OCI-LY1 (cell line): ENCODE measurements around the gene INPP4A.

Experiments
- H2AFZ ChIP-seq: fragments of 200-600 bp; sonication (generic), shearing (Covaris generic); 2 replicates; pipeline ENCODE4 v1.6.0; 2014; ENCODE audit warnings: antibody characterized with exemption, mild to moderate bottlenecking, low read length
- H3F3A ChIP-seq: fragments of 200-600 bp; sonication (generic), shearing (Covaris generic); 2 replicates; pipeline ENCODE4 v1.6.0; 2014; ENCODE audit warnings: mild to moderate bottlenecking, antibody characterized with exemption, low read length, moderate library complexity; ENCODE audit not compliant: insufficient read depth
- H3K27ac ChIP-seq: fragments of 200-600 bp; sonication (generic); 2 replicates; pipeline ENCODE4 v1.5.1; 2014; ENCODE audit warnings: low read length, mixed run types, mild to moderate bottlenecking, low read depth; ENCODE audit not compliant: poor library complexity, severe bottlenecking
- H3K27me3 ChIP-seq: fragments of 200-600 bp; sonication (generic); 2 replicates; pipeline ENCODE4 v1.6.0; 2014; ENCODE audit warnings: antibody characterized with exemption, mild to moderate bottlenecking, low read length, moderate library complexity; ENCODE audit not compliant: insufficient read depth
- H3K36me3 ChIP-seq: fragments of 200-600 bp; sonication (generic); 2 replicates; pipeline ENCODE4 v1.6.1; 2014; ENCODE audit warnings: mild to moderate bottlenecking, antibody characterized with exemption, low read length, moderate library complexity, mixed read lengths; ENCODE audit not compliant: insufficient read depth
- H3K4me1 ChIP-seq: fragments of 200-600 bp; sonication (generic); 2 replicates; pipeline ENCODE4 v1.5.1; 2014; ENCODE audit warnings: mild to moderate bottlenecking, low read length, moderate library complexity; ENCODE audit not compliant: insufficient read depth, severe bottlenecking
- H3K4me2 ChIP-seq: fragments of 200-600 bp; sonication (generic), shearing (Covaris generic); 2 replicates; pipeline ENCODE4 v1.6.1; 2014; ENCODE audit warnings: low read length
- H3K4me3 ChIP-seq: fragments of 200-600 bp; sonication (generic); 2 replicates; pipeline ENCODE4 v1.5.1; 2014; ENCODE audit warnings: low read length, low read depth, mild to moderate bottlenecking, mixed read lengths; ENCODE audit not compliant: poor library complexity, severe bottlenecking
- H3K79me2 ChIP-seq: fragments of 200-600 bp; shearing (Covaris generic); 2 replicates; pipeline ENCODE4 v1.6.1; 2016; ENCODE audit warnings: mixed run types, low read length, mixed read lengths; ENCODE audit not compliant: insufficient read depth
- H3K9ac ChIP-seq: fragments of 200-600 bp; sonication (generic), shearing (Covaris generic); 2 replicates; pipeline ENCODE4 v1.6.1; 2014; ENCODE audit warnings: mild to moderate bottlenecking, low read length, mixed read lengths
- H3K9me2 ChIP-seq: fragments of 200-600 bp; sonication (generic), shearing (Covaris generic); 2 replicates; pipeline ENCODE4 v1.6.1; 2014; ENCODE audit warnings: low read depth, mild to moderate bottlenecking, low read length, mixed read lengths
- H3K9me3 ChIP-seq: fragments of 200-600 bp; shearing (Covaris generic); 2 replicates; pipeline ENCODE4 v1.6.1; 2014; ENCODE audit warnings: low read length, mixed read lengths
- H4K20me1 ChIP-seq: fragments of 200-600 bp; sonication (generic), shearing (Covaris generic); 2 replicates; pipeline ENCODE4 v1.6.0; 2016; ENCODE audit warnings: mild to moderate bottlenecking, low read length; ENCODE audit not compliant: insufficient read depth
- EZH2 ChIP-seq: fragments of 200-600 bp; sonication (generic), shearing (Covaris generic); IDR thresholded peaks from 2 replicates; pipeline ENCODE4 v1.8.0; 2017; ENCODE audit warnings: borderline replicate concordance, mixed run types, mild to moderate bottlenecking, antibody characterized with exemption, low read length, moderate library complexity, mixed read lengths
- TF ChIP-seq, protein P1 (sequence below): fragments of 200-600 bp; sonication (generic), shearing (Covaris generic); IDR thresholded peaks from 2 replicates; pipeline ENCODE4 v1.5.1; 2017; ENCODE audit warnings: mild to moderate bottlenecking, antibody characterized with exemption, low read length, moderate library complexity, mixed read lengths

The INPP4A gene

DNA sequence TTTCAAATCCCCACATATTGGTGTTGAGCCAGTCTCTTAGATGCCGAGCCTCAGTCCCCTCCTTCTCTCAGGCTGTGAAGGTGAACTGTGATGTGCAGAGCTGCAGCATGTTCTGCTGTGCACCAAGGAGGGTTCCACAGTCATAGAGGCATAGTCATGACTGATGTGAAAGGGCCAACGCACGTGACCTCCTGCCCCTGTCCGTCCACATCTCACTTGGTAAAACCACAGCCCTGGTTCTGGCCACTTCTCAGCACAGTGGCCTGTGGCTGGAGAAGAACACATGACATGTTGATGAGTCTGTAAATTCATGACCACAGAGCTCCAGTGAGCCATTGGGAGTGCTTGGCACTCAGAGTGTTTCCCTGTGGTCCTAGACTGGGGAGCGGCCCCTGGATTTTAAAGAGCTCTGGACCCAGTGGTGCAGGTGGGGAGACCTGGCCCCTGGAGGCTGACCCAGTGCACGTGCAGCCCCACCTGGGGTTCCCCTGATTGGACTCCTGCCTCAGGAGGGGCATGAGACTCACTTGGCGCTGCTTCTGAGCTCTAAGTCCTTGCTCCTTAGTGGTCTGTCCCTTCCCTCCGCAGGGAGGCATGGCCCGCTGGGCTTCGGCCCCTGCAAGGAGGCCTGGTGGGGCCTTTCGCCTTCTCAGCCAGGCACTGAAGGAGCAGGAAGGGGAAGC is 25.3 kb downstream of the INPP4A start:
- H3K4me2 ChIP-seq: no peak overlapping the region
- no peaks in the 10 kb centered on the region for H4K20me1 ChIP-seq
- no peak overlapping the region for H3K9ac ChIP-seq
- no peaks in the 10 kb centered on the region for H3K9me3 ChIP-seq
- H3K4me3 ChIP-seq: no peak overlapping the region
- no peak overlapping the region for H2AFZ ChIP-seq
- H3F3A ChIP-seq: no peaks in the 10 kb centered on the region
- H3K9me2 ChIP-seq: no peaks in the 10 kb centered on the region
- no peaks in the 10 kb centered on the region for H3K79me2 ChIP-seq
- peaks cover 14% of the 10 kb centered on the region for H3K4me1 ChIP-seq
- H3K36me3 ChIP-seq: no peaks in the 10 kb centered on the region
- no peaks in the 10 kb centered on the region for H3K27me3 ChIP-seq
- TF ChIP-seq EZH2: no peak
- TF ChIP-seq, protein P1, sequence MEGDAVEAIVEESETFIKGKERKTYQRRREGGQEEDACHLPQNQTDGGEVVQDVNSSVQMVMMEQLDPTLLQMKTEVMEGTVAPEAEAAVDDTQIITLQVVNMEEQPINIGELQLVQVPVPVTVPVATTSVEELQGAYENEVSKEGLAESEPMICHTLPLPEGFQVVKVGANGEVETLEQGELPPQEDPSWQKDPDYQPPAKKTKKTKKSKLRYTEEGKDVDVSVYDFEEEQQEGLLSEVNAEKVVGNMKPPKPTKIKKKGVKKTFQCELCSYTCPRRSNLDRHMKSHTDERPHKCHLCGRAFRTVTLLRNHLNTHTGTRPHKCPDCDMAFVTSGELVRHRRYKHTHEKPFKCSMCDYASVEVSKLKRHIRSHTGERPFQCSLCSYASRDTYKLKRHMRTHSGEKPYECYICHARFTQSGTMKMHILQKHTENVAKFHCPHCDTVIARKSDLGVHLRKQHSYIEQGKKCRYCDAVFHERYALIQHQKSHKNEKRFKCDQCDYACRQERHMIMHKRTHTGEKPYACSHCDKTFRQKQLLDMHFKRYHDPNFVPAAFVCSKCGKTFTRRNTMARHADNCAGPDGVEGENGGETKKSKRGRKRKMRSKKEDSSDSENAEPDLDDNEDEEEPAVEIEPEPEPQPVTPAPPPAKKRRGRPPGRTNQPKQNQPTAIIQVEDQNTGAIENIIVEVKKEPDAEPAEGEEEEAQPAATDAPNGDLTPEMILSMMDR: no peak
- H3K27ac ChIP-seq: no peak overlapping the region

GRCh38 chr2:98470851-98471255 is 26.2 kb downstream of the INPP4A start:
- H4K20me1 ChIP-seq: no peaks in the 10 kb centered on the region
- H3K9ac ChIP-seq: no peak overlapping the region
- no peaks in the 10 kb centered on the region for H3K36me3 ChIP-seq
- H3K4me2 ChIP-seq: no peak overlapping the region
- no peaks in the 10 kb centered on the region for H3K9me2 ChIP-seq
- no peaks in the 10 kb centered on the region for H3K27me3 ChIP-seq
- H2AFZ ChIP-seq: no peak overlapping the region
- no peak overlapping the region for H3K27ac ChIP-seq
- no peak overlapping the region for H3K4me3 ChIP-seq
- no peaks in the 10 kb centered on the region for H3K79me2 ChIP-seq
- TF ChIP-seq, protein P1: no peak
- TF ChIP-seq EZH2: no peak
- H3K4me1 ChIP-seq: peaks cover 6% of the 10 kb centered on the region
- H3F3A ChIP-seq: no peaks in the 10 kb centered on the region
- H3K9me3 ChIP-seq: no peaks in the 10 kb centered on the region

DNA sequence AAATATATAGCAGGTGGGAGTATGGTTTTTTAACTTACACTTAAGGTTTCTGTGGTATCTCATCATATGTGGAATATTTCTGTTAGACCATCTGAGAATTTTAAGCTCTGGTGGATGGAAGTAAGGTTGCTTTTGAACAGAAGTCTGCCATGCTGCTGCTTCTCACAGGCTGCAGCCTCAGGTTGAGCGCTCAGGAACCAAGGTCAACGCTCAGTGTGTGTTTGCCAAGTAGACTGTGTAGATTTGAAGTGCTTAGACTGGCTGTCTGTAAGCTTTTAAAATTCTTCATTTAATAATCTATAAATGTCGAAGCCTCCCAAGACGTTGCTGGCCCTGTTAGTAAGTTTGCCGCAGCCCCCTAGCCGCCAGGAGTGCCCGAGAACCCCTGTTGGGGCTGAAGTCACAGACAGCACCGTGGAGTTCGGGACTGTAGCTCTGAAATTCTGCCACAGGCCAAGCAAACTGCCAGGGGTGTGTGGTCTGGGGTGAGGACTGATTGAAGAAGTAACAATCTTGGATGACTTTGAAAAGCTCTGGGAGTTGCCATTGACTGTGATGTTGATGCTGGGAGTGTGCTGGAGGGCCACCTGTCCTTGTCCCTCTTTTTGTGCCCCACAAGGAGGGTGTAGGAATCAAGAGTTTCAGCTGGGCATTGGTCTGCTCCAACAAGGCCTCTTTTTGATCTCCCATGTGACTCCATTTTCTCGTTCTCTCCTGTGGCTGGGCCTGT is 26.9 kb downstream of the INPP4A start:
- no peaks in the 10 kb centered on the region for H3K79me2 ChIP-seq
- no peaks in the 10 kb centered on the region for H3K36me3 ChIP-seq
- H3K4me1 ChIP-seq: no peaks in the 10 kb centered on the region
- H3K27ac ChIP-seq: no peak overlapping the region
- H3K9ac ChIP-seq: no peak overlapping the region
- H3K4me3 ChIP-seq: no peak overlapping the region
- TF ChIP-seq, protein P1: no peak
- no peak for TF ChIP-seq EZH2
- H2AFZ ChIP-seq: no peak overlapping the region
- H4K20me1 ChIP-seq: no peaks in the 10 kb centered on the region
- H3K9me3 ChIP-seq: no peaks in the 10 kb centered on the region
- H3F3A ChIP-seq: no peaks in the 10 kb centered on the region
- H3K4me2 ChIP-seq: no peak overlapping the region
- no peaks in the 10 kb centered on the region for H3K27me3 ChIP-seq
- H3K9me2 ChIP-seq: no peaks in the 10 kb centered on the region
